GM23338 (cell line): Measurements from ENCODE around the gene C4orf51. TPM values are rescaled to one million over a fixed set of nuclear protein-coding genes. Genes with fewer than 3 reads are reported as not detected.

Experiments used
- ATAC-seq: fragments of 200-7000 bp; cut with Tn5 transposase; 3 replicates; pipeline ENCODE4 v1.9.1; 2020
- DNase-seq: peaks from one replicate; pipeline ENCODE4 v3.0.0-alpha.2; 2015; ENCODE audit warnings: low spot score
- H2AFZ ChIP-seq: fragments of 200-600 bp; sonication (generic); 2 replicates; pipeline ENCODE4 v1.8.0; 2016; ENCODE audit warnings: antibody characterized with exemption, mild to moderate bottlenecking, moderate library complexity
- H3F3A ChIP-seq: fragments of 200-600 bp; sonication (generic); replicated peaks from 2 replicates; pipeline ENCODE4 v1.8.0; 2017; ENCODE audit warnings: antibody characterized with exemption, mixed run types, low read depth
- H3K27ac ChIP-seq: fragments of 200-600 bp; sonication (generic); 2 replicates; pipeline ENCODE4 v1.6.1; 2016; ENCODE audit warnings: low read depth
- H3K27me3 ChIP-seq: fragments of 200-600 bp; sonication (generic); 2 replicates; pipeline ENCODE4 v1.8.0; 2016; ENCODE audit warnings: mild to moderate bottlenecking, mixed run types, moderate library complexity; ENCODE audit not compliant: insufficient read depth
- H3K36me3 ChIP-seq: fragments of 200-600 bp; sonication (generic); 2 replicates; pipeline ENCODE4 v1.8.0; 2016; ENCODE audit warnings: mild to moderate bottlenecking; ENCODE audit not compliant: insufficient read depth
- H3K4me1 ChIP-seq: fragments of 200-600 bp; sonication (generic); 2 replicates; pipeline ENCODE4 v1.8.0; 2016; ENCODE audit warnings: mild to moderate bottlenecking, moderate library complexity; ENCODE audit not compliant: insufficient read depth
- H3K4me2 ChIP-seq: fragments of 200-600 bp; sonication (generic); 2 replicates; pipeline ENCODE4 v1.7.1; 2017; ENCODE audit warnings: mixed run types
- H3K4me3 ChIP-seq: fragments of 200-600 bp; sonication (generic); 2 replicates; pipeline ENCODE4 v1.6.1; 2016; ENCODE audit warnings: mixed run types
- H3K79me2 ChIP-seq: fragments of 200-600 bp; sonication (generic); replicated peaks from 2 replicates; pipeline ENCODE4 v1.8.0; 2017; ENCODE audit warnings: mild to moderate bottlenecking; ENCODE audit not compliant: insufficient read depth
- H3K9me2 ChIP-seq: fragments of 200-600 bp; sonication (generic); 2 replicates; pipeline ENCODE4 v1.8.0; 2017; ENCODE audit not compliant: insufficient read depth
- H4K20me1 ChIP-seq: fragments of 200-600 bp; sonication (generic); replicated peaks from 2 replicates; pipeline ENCODE4 v1.8.0; 2017; ENCODE audit warnings: mild to moderate bottlenecking; ENCODE audit not compliant: insufficient read depth
- H3K27ac Mint-ChIP-seq: 2 replicates; pipeline ENCODE4 v1.8.0; 2020; ENCODE audit warnings: inconsistent platforms, mild to moderate bottlenecking, moderate library complexity, mixed read lengths
- H3K27me3 Mint-ChIP-seq: 3 replicates; pipeline ENCODE4 v1.8.0; 2022; ENCODE audit warnings: low read depth, mild to moderate bottlenecking, moderate library complexity, mixed read lengths, inconsistent platforms; ENCODE audit not compliant: insufficient read depth, poor library complexity
- H3K36me3 Mint-ChIP-seq: 3 replicates; pipeline ENCODE4 v1.8.0; 2021; ENCODE audit warnings: low read depth, mild to moderate bottlenecking, inconsistent platforms, moderate library complexity, mixed read lengths
- H3K4me1 Mint-ChIP-seq: 3 replicates; pipeline ENCODE4 v1.8.0; 2020; ENCODE audit warnings: mild to moderate bottlenecking, inconsistent platforms, mixed read lengths
- H3K4me3 Mint-ChIP-seq: 3 replicates; pipeline ENCODE4 v1.8.0; 2021; ENCODE audit warnings: moderate library complexity, mild to moderate bottlenecking, inconsistent platforms, mixed read lengths
- H3K9me3 Mint-ChIP-seq: 3 replicates; pipeline ENCODE4 v1.8.0; 2020; ENCODE audit warnings: moderate library complexity, mild to moderate bottlenecking, inconsistent platforms, mixed read lengths
- EZH2phosphoT487 ChIP-seq: fragments of 200-600 bp; sonication (generic); IDR thresholded peaks from one replicate; pipeline ENCODE4 v1.8.1; 2018; ENCODE audit warnings: antibody characterized with exemption; ENCODE audit not compliant: unreplicated experiment
- REST ChIP-seq: IDR thresholded peaks from one replicate; pipeline ENCODE4 v1.6.1; 2018; ENCODE audit warnings: antibody characterized with exemption; ENCODE audit not compliant: unreplicated experiment
- STAT1 ChIP-seq: IDR thresholded peaks from one replicate; pipeline ENCODE4 v1.6.1; 2016; ENCODE audit warnings: antibody characterized with exemption; ENCODE audit not compliant: unreplicated experiment
- ZNF462 ChIP-seq: fragments of 250-450 bp; sonication (Bioruptor Pico); IDR thresholded peaks from 2 replicates; pipeline ENCODE4 v1.5.0; 2020; ENCODE audit warnings: mild to moderate bottlenecking, moderate library complexity
- polyA plus RNA-seq: library from polyadenylated mRNA; unstranded; fragments of >200 nt; fragmentation: Nextera tagmentation; extraction: Ambion mirVana; gene quantifications from 2 replicates; pipeline ENCODE4 v1.2.1, GENCODE V29; 2016
- total RNA-seq: library from RNA; depleted of rRNA; stranded (reverse); fragments of >200 nt; shearing (Covaris generic); gene quantifications from 2 replicates; pipeline ENCODE4 v1.2.3, GENCODE V29; 2014

The C4orf51 gene
- total and polyA plus RNA-seq, 2 experiments from 2014 or later = not detected

GRCh38 chr4:145697332-145697731, 17.4 kb downstream of the C4orf51 start:
- ATAC-seq (no peak), DNase-seq (no peak)
- H3K27ac ChIP-seq = no peak overlapping the region
- H3K36me3 Mint-ChIP-seq = peaks cover 53% of the 10 kb centered on the region
- no peak overlapping the region for H3K4me3 ChIP-seq
- no peaks in the 10 kb centered on the region; the same call in 1 of the 2 replicates for H3K79me2 ChIP-seq
- H3K27ac Mint-ChIP-seq = no peak overlapping the region
- H3K4me2 ChIP-seq = no peak overlapping the region
- 0 out of 2 replicates have a peak, but pooled peaks cover under 1% of the 10 kb centered on the region for H3F3A ChIP-seq
- no peak for TF ChIP-seq REST
- no peak for TF ChIP-seq STAT1
- no peak for TF ChIP-seq ZNF462 (CRISPR knock-in tag)
- TF ChIP-seq EZH2phosphoT487 = no peak
- H3K9me3 Mint-ChIP-seq = peaks cover 54% of the 10 kb centered on the region
- H3K4me1 ChIP-seq = peaks cover 9% of the 10 kb centered on the region; the same call in 1 of the 2 replicates
- H2AFZ ChIP-seq = no peak overlapping the region
- no peak overlapping the region for H3K4me3 Mint-ChIP-seq
- H3K9me2 ChIP-seq = peaks cover 12% of the 10 kb centered on the region
- H3K27me3 ChIP-seq = no peaks in the 10 kb centered on the region
- H3K36me3 ChIP-seq = no peaks in the 10 kb centered on the region
- no peaks in the 10 kb centered on the region for H4K20me1 ChIP-seq
- peaks cover 19% of the 10 kb centered on the region for H3K27me3 Mint-ChIP-seq
- H3K4me1 Mint-ChIP-seq = peaks cover 17% of the 10 kb centered on the region
